Endothelial cell of umbilical vein (primary cell): ENCODE results near the gene VHLL.

ENCODE experiments used
- EZH2 ChIP-seq: IDR thresholded peaks from 2 replicates; pipeline ENCODE4 v1.6.1; 2012; ENCODE audit warnings: borderline replicate concordance, low read depth, mild to moderate bottlenecking, moderate library complexity, low read length, inconsistent platforms; ENCODE audit not compliant: severe bottlenecking
- JUN ChIP-seq: IDR thresholded peaks from 2 replicates; pipeline ENCODE4 v1.6.1; 2011; ENCODE audit warnings: borderline replicate concordance, low read depth; ENCODE audit not compliant: insufficient read length, insufficient read depth
- MAX ChIP-seq: IDR thresholded peaks from 2 replicates; pipeline ENCODE4 v1.6.1; 2011; ENCODE audit not compliant: insufficient read depth, insufficient read length
- MYC ChIP-seq: IDR thresholded peaks from one replicate; pipeline ENCODE4 v1.6.1; 2011; ENCODE audit warnings: mild to moderate bottlenecking, low read depth, low read length
- POLR2A ChIP-seq: IDR thresholded peaks from 2 replicates; pipeline ENCODE4 v1.6.1; 2012; ENCODE audit warnings: low read depth, mild to moderate bottlenecking, control low read depth, low read length
- POLR2AphosphoS5 ChIP-seq: IDR thresholded peaks from 2 replicates; pipeline ENCODE4 v1.6.1; 2012; ENCODE audit warnings: low read depth, mild to moderate bottlenecking, control low read depth, low read length, moderate library complexity; ENCODE audit not compliant: insufficient read depth
- TF ChIP-seq, protein P1 (sequence below), 2 donors: IDR thresholded peaks; 1 replicate in 1 of 2; 2 replicates in 1 of 2; pipeline ENCODE4 v1.5.1; 2011; ENCODE audit warnings: low read length in 2 of 2, mild to moderate bottlenecking in 2 of 2, moderate library complexity in 2 of 2, control low read depth in 1 of 2, inconsistent platforms in 1 of 2, low read depth in 1 of 2; ENCODE audit not compliant: insufficient read depth in 1 of 2; ENCODE audit errors: extremely low read depth in 1 of 2

GRCh38 chr1:156262461-156263287, 36.4 kb downstream of the VHLL start:
- TF ChIP-seq EZH2 (no peak), MAX (no peak), POLR2A (no peak), POLR2AphosphoS5 (no peak), JUN (no peak), MYC (no peak)
- TF ChIP-seq, protein P1, sequence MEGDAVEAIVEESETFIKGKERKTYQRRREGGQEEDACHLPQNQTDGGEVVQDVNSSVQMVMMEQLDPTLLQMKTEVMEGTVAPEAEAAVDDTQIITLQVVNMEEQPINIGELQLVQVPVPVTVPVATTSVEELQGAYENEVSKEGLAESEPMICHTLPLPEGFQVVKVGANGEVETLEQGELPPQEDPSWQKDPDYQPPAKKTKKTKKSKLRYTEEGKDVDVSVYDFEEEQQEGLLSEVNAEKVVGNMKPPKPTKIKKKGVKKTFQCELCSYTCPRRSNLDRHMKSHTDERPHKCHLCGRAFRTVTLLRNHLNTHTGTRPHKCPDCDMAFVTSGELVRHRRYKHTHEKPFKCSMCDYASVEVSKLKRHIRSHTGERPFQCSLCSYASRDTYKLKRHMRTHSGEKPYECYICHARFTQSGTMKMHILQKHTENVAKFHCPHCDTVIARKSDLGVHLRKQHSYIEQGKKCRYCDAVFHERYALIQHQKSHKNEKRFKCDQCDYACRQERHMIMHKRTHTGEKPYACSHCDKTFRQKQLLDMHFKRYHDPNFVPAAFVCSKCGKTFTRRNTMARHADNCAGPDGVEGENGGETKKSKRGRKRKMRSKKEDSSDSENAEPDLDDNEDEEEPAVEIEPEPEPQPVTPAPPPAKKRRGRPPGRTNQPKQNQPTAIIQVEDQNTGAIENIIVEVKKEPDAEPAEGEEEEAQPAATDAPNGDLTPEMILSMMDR (IDR thresholded peaks at IDR 0.05; ENCODE audit: extremely low read depth in 1 of 2, insufficient read depth in 1 of 2, low read depth in 1 of 2, low read length in 2 of 2): no peak
